HG03196 (cell line): ENCODE data around the gene YPEL3.
"Not testable (repeated sequence)": the region's sequence is repeated elsewhere in the genome, so short reads cannot be mapped to it uniquely, and the experiment has no call there.

Experiments used
- ATAC-seq: cut with Tn5 transposase; IDR thresholded peaks from one replicate; pipeline ENCODE4 v1.9.1; 2021; ENCODE audit not compliant: unreplicated experiment

Gene YPEL3, protein sequence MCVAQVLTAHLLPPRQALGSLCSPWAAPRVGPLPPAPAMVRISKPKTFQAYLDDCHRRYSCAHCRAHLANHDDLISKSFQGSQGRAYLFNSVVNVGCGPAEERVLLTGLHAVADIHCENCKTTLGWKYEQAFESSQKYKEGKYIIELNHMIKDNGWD

DNA sequence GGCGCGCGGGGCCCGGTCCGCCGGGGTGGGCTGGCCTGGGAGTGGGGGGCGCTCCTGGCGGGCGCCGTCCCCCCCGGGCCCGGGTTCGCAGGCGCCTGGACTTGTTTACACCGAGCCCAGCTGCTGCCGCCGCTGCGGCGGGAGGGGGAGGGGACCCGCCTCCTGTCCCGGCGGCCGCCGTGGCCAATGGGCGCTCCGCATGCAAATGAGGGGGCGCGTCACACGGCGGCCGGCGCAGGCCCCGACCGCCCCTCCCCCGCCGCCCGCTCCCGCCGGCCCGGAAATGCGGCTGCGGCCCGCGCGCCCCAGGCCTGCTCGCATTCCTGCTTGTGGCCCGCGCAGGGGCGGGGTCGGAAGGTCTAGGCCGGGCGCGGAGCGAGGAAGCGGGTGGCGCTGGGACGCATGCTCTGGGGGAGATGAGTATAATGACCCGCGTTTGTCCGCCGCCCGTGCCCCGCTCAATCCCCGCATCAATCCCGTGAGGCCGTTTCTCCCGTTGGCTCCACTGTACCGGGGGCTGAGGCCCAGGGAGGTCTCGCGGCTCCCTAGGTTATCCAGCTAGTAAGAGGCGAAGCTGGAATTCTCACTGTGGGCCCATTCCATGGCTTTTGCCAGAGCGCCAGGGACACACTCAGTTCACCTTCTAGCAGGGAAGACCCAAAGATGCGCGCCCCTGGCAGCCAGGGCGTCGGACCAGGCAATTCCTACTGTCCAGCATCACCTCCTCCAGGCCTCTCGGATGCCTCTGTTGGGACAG is at the start of gene YPEL3:
Gene YPEL3 (minus strand): TSS at position 109 of the 757 bp plus-strand sequence. CDS start 731 bp downstream, outside the sequence.
- ATAC-seq = no peak

DNA sequence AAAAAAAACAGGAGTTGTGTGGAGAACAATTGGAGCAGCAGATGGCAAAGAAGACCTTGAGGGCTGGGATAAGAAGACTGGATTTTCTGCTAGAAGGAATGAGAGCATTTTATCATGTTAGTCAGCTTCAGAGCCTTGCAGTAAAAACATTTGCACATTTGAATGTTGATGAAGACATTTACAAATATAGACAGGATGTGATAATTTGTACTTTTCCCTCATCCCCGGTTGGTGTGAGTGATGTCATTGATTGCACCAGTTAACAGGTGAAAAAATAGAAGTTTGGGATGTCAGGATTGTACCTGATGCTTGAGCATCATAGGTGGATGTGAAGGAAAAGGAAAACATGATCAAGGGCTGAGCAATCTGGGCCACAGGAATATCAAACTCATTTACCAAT is 49.6 kb upstream of the YPEL3 start:
- no peak for ATAC-seq

DNA sequence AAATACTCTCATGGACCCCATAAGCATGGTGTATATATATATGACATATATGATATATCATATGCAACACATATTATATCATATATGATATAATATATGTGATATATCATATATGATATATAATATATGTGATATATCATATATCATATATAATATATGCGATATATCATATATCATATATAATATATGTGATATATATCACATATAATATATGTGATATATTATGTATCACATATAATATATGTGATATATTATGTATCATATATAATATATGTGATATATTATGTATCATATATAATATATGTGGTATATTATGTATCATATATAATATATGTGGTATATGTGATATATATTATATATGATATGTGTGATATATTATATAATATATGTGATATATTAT is 48.9 kb upstream of the YPEL3 start:
- no peak for ATAC-seq

DNA sequence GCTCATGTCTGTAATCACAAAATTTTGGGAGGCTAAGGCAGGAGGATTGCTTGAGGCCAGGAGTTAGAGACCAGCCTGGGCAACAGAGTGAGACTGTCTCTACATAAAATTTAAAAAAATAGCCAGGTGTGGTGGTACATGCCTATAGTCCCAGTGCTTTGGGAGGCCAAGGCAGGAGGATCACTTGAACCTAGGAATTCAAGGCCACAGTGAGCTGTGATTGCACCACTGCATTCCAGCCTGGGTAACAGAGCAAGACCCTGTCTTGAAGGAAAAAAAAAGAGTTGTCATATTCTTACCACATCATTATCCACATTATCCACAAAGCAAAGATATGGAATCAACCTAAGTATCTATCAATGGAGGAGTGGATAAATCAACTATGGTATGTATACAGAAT is 48.0 kb upstream of the YPEL3 start:
- no peak for ATAC-seq

DNA sequence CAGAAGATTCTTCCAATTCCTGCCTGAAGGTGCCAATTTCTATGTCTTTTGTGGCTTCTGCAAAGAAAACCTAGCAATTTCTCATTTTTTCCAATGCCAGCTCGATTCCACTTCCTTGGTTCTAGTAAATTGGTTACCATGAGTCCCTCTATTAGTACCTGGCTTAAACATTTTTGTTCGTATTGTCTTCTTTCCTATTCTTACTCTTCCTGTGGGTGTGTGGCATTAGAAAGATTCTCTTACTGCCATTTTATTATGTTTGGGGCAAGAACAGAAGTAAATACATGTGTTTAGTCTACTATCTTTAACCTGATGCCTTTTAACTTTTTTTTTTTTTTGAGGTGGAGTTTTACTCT is 47.3 kb upstream of the YPEL3 start:
- ATAC-seq = no peak

DNA sequence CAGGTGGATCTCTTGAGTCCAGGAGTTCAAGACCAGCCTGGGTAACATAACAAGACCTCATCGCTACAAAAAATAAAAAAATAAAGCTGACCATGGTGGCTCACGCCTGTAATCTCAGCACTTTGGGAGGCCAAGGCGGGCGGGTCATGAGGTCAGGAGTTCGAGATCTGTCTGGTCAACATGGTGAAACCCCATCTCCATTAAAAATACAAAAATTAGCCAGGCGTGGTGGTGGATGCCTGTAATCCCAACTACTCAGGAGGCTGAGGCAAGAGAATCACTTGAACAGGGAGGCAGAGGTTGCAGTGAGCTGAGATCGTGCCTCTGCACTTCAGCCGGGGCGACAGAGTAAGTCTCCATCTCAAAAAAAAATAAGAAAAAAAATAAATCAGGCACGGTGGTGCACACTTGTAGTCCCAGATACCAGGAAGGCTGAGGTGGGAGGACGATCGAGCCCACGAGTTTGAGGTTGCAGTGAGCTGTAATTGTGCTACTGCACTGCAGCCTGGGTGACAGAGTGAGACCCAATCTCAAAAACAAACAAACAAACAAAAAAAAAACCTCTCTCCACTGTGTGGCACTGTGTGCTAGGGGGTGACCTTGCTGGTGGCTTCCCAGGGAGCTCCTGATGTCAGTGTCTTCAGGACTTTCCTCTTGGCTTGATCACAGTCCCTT is 46.8 kb upstream of the YPEL3 start:
- no peak for ATAC-seq

DNA sequence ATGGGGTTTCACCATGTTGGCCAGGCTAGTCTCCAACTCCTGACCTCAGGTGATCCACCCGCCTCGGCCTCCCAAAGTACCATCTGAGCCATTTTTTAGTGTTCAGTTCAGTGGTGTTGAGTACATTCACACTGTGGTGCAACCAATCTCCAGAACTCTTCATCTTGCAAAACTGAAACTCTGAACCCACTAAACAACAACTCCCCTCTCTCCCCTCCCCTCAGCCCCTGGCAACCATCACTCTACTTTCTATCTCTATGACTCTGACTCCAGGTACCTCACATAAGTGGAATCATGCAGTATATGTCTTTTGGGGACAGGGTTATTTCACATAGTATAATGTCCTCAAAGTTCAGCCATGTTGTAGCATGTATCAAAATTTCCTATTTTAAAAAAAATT is 45.7 kb upstream of the YPEL3 start:
- no peak for ATAC-seq

DNA sequence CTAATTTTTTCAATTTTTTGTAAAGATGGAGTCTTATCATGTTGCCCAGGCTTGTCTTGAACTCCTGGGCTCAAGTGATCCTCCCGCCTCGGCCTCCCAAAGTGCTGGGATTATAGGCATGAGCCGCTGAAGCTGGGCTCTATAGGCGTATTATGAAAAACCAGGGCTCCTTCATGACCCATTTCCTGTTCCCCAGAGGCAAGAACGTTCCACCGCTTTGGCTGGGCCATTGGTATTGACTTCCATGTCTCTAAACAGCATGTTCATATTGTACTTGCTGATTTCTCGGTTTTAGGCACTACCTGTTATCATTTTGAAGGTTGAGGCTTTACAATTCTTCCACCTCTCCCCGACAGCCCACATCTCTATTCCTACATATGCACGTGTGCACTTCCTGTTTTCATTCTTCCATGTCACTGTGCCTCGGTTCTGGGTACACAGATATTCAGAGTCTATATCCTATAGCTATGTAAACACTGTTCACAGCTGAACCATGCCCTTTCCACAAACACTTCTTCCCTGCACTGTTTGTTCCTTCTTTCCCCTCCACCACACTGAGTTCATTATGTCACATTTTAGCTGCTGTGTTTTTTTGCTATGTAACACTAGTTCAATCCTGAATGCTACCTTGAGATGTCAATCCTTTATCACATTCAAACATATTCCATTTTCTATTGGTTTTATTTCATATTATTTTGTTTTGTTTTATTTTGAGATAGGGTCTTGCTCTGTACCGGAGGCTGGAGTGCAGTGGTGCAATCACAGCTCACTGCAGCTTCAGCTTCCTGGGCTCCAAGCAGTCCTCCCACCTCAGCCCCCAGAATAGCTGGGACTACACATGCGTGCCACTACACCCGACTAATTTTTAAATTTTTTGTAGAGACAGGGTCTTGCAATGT is 43.8 kb upstream of the YPEL3 start:
- no peak for ATAC-seq

DNA sequence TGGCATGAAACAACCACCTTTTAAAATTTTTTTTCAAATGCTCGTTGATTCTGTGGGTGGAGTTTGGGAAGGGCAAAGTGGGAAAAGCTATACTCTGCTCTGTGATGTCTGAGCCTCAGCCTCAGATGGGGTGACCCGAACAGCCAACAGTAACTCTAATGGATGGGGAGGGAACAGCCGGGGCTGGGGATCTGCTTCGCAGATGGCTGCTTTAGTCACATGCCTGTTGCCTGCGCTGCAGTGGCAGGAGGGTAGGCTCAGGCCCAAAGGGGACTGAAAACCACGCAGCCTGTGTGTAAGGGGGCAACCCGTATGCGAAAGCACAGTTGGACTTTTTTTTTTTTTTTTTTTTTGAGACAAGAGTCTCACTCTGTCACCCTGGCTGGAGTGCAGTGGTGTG is 41.9 kb upstream of the YPEL3 start:
- no peak for ATAC-seq

DNA sequence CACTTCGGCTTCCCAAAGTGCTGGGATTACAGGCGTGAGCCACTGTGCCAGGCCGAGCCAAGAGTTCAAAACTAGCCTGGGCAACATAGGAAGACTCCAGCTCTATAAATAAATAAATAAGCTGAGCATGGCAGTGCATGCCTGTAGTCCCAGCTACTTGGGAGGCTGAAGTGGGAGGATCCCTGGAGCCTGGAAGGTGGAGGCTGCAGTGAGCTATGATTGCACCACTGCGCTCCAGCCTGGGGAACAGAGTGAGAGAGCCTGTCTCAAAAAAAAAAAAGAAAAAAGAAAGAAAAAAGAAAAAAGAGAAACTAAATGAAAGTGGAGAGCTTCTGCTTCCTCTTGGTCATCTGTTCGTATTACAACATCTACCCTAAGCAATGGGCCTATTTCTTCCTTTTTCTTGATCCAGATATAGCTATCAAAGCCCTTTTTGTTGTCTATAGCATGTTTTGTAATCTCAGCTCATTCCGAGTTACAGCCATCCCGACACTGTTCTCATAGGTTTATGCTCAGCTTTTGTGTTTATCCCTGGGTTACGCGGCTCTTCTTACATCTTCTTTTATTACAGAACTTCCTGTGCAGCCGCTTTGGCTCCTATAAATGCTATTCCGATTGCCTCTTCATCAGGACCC is 41.1 kb upstream of the YPEL3 start:
- no peak for ATAC-seq

DNA sequence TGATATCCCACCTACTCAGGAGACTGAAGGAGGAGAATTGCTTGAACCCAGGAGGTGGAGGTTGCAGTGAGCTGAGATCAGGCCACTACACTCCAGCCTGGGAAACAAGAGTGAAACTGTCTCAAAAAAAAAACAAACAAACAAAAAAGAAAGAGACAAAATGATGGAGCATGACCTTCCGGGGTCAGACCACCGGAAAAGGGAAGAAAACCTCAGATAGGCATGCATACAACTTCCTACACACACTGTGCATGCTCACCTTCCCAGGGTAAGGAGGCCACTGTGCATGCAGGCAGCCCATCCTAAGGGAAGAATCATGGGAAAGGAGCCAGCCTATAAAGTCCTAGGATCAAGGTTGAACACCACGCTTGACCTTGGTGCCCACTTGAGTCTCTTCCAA is 36.6 kb upstream of the YPEL3 start:
- no peak for ATAC-seq

DNA sequence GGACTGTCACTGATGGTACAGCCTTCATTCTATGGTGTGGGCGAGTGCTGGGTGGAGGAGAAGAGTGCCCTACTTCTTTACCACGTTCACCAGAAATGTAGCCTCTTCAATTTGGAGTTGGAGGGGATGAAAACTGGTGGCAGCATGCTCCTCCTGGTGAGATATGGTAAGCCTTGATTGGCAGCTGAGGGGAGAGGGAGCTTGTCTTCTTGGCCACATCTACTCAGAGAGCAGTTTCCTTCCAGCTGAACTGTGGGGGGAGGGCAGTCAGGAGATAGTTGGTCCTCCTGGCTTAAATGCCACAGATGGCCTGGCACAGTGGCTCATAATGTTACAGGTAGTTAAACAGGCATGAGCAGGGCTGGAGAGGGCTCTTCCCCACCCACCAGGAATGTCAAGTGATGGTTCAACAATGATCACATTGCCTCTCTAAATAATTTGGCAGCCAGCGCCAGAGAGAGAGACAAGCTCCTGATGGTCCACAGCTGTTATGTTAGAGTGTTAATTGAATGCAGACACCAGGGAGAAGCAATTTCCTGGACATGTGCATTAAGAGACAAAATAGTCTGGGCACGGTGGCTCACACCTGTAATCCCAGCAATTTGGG is 36.0 kb upstream of the YPEL3 start:
- no peak for ATAC-seq

DNA sequence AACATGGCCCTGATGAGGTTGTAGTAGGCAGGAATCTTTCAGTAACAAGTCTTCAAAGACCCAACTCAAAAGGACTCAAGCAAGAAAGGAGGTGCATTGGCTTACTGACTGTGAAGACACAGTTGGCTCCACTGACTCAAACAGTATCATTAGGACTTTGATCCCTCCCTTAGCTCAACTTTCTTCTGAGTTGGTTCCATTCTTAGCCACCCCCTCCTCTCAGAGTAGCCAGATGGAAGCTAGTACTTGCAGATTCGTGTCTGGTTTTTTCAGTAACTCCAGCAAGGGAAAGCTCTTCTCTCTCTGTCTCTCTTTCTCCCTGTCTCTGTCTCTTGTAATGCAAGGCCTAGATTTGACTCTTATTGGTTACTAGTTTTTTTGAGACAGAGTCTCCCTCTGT is 32.0 kb upstream of the YPEL3 start:
- no peak for ATAC-seq

DNA sequence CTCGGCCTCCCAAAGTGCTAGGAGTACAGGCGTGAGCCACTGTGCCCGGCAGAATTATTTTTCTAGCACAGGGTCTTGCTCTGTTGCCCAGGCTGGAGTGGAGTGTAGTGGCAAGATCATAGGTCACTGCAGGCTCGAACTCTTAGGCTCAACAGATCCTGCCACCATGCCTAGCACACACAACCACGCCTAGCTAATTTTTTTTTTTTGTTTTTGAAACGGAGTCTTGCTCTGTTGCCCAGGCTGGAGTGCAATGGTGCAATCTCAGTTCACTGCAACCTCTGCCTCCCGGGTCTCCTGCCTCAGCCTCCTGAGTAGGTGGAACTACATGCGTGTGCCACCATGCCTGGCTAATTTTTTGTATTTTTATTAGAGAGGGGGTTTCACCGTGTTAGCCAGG is 29.7 kb upstream of the YPEL3 start:
- not testable (repeated sequence) for ATAC-seq

DNA sequence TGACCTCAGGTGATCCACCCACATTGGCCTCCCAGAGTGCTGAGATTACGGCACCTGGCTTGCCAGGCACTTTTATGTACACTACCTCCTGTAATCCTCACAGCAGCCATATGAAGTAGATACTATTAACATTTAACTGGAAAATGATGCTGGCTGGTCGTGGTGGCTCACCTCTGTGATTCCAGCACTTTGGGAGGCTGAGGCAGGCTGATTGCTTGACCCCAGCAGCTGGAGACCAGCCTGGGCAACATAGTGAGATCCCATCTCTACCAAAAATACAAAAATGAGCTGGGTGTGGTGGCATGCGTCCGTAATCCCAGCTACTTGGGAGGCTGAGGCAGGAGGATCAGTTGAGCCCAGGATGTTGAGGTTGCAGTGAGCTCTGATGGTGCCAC is 29.0 kb upstream of the YPEL3 start:
- no peak for ATAC-seq

DNA sequence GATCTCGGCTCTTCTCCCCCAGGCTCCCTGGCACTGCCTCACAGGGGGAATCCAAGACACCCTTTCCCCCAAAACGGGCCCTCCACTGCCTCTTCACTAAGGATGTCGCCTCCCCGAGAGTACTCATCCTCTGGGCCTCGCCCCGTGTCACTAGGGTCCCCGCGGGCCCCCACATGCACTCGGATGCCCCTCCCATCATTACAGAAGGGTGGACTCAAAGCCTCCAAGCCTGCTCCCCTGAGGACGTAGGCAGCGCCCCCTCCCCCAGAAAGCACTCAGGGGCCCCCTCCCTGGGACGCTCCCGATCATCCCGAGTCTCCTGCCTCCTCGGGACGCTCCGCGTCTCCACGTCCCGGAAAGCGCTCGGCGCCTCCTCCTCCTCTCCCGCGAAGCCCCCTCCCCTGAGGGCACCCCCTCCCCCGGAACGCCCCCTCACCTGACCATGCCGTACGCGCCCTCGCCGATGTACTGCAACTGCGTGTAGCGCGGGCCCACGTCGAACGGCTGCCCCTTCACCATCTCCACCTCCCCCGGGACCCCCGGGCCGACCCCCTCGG is 26.7 kb upstream of the YPEL3 start:
- ATAC-seq = no peak

DNA sequence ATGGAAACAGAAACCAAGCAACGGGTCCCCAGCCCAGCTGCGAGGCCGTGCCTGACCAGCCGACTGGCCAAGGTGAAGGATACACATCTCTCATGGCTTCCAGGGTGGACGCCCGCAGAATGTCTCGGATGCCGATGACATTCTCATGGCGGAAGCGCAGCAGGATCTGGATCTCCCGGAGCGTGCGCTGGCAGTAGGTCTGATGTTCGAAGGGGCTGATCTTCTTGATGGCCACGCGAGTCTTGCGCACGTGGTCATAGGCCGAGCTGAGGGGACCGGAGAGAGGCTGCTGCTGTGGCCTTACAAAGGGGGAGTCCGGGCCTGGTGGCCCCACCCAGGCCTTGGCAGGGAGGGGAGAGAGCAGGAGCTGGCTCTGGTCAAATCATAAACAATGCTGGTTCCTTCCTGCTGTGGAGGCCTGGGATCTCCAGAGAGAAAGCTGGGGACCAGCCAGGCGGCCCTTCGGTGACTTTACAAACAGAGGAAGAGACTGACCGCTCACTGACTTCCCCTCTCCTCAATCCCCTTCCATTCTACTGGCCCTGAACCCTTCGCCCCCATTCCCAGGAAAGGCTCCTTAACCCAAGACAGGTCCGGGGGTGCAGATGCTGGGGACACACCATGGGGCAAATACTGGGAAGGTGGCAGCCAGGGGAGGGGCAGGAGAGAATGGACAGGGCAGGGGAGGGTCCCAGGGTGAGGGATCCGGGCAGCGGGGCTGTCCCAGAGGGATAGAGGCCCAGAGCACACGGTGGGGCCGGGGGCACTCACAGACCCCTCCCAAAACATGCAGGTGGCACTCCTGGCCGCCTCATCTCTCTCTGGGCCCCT is 25.9 kb upstream of the YPEL3 start:
- ATAC-seq = no peak

DNA sequence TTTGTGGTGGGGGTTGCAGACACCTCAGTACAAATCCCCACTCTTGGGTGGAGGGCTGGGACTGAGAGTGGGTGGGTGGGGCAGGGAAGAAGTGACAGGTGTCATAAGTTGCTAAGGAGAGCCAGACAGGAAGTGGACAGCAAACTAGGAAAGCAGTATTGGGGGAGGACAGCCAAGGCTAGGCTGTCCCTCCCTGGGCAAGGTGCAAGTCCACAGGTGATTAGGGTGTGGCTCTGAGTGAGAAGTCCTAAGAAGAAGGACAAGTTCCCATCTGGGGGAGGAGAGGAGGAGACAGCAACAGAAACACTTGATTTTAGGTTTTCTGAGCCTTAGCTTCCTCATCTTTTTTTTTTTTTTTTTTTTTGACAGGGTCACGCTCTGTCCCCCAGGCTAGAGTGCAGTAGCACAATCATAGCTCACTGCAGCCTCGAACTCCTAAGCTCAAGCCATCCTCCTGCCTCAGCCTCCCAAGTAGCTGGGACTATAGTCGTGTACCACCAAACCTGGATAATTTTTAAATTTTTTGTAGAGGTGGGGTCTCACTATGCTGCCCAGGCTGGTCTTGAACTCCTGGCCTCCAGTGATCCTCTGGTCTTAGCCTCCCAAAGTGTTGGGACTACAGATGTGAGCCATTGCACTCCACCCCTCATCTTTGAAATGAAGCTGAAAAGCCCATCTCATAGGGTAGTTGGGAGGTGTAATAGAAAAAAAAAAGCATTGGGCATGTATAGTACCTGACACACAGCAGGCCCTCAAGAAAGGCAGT is 24.5 kb upstream of the YPEL3 start:
- ATAC-seq = no peak

DNA sequence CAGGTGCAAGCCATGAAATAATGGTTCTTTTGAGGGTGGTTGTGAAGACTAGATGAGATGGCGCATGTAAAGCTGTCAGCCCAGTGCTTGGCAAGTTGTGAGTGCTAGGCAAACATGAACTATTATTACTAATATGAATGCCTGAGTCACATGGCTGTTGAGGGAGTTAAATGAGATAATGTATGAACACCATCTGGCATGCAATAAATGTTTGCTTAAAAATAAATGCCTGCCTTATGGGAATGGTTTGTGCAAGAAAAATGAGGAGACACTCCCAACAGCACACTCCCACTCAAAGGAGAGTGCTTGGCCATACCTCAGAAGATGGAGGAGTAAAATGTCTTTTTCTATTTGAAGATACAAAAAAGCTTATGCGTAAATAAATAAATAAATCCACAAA is 23.4 kb upstream of the YPEL3 start:
- ATAC-seq = no peak
